Mucosa of descending colon (tissue), 3 donors: Measurements from ENCODE around the gene SOX13. TPM values are rescaled to one million over a fixed set of nuclear protein-coding genes. Genes with fewer than 3 reads are reported as not detected.

Experiments used
- ATAC-seq: fragments of 200-7000 bp; cut with Tn5 transposase; one replicate; pipeline ENCODE4 v1.9.1; 2020; ENCODE audit warnings: mild to moderate bottlenecking, moderate library complexity
- DNase-seq, 3 donors: peaks; one replicate each; pipeline ENCODE4 v3.0.0-alpha.2; 2020
- H3K36me3 ChIP-seq: fragments of 200-600 bp; one replicate; pipeline ENCODE4 v1.8.0; 2021; ENCODE audit warnings: low read depth, mild to moderate bottlenecking
- H3K4me1 ChIP-seq: fragments of 200-600 bp; one replicate; pipeline ENCODE4 v1.8.0; 2021; ENCODE audit warnings: low read depth, mild to moderate bottlenecking
- H3K4me3 ChIP-seq: fragments of 200-600 bp; one replicate; pipeline ENCODE4 v1.8.0; 2021; ENCODE audit warnings: mild to moderate bottlenecking
- H3K9me3 ChIP-seq: fragments of 200-600 bp; one replicate; pipeline ENCODE4 v1.8.0; 2021; ENCODE audit warnings: mild to moderate bottlenecking
- CTCF ChIP-seq: fragments of 200-600 bp; IDR thresholded peaks from one replicate; pipeline ENCODE4 v1.8.0; 2022; ENCODE audit warnings: antibody characterized with exemption, mild to moderate bottlenecking
- intact Hi-C, 2 donors: fragments of 100-400 bp; cut with DNase I in 1 of 2; cut with micrococcal nuclease in 1 of 2; formaldehyde crosslinking; loops; one replicate each; pipeline versions ENCODE4 v1.11.0 to v1.11.1; 2022; cut with DNase I, micrococcal nuclease
- total RNA-seq, 3 donors: library from RNA; stranded (reverse); fragmentation: NEBNext Ultra II Directional in 2 of 3; extraction: Animal tissue kit (Norgen Biotek cat#: 25700) in 2 of 3; gene quantifications; one replicate each; pipeline versions ENCODE4 v1.2.1 to v1.2.4, GENCODE V29; 2021 to 2023
- donor health status: DM: no; HTN: no; CAD: no; lungs with moderate emphysema.
- donor health status: DM: no; HTN: no; CAD: no.
- donor health status: DM: no; HTN: yes; CAD: no.

Gene SOX13
- total RNA-seq, 3 donors from 2014 or later, result 39.8 to 69.2 (median 40.7) TPM

GRCh38 chr1:204065174-204065985 is 7.5 kb upstream of the SOX13 start:
- no peaks in the 10 kb centered on the region for H3K36me3 ChIP-seq
- ATAC-seq (peak; percentile 80), DNase-seq (peak in 2 of 3 donors; percentile 53 to 58)
- H3K4me3 ChIP-seq, result no peak overlapping the region
- intact Hi-C loops, result no loop called here
- no peak for TF ChIP-seq CTCF
- H3K4me1 ChIP-seq, result no peaks in the 10 kb centered on the region
- no peaks in the 10 kb centered on the region for H3K9me3 ChIP-seq

- Histone ChIP-seq H3K4me1 (no peaks in the 10 kb centered on the region), H3K4me3 (no peak overlapping the region), H3K36me3 (no peaks in the 10 kb centered on the region), H3K9me3 (no peaks in the 10 kb centered on the region)
- TF ChIP-seq CTCF, result no peak
- intact Hi-C loops, result no loop called here
- no peak for ATAC-seq
- no peak for DNase-seq
These were observed 7.0 kb upstream of the SOX13 start for GRCh38 chr1:204065986-204066300.

- H3K4me3 ChIP-seq, result no peak overlapping the region
- intact Hi-C loops, result no loop called here
- DNase-seq, result no peak
- H3K9me3 ChIP-seq, result no peaks in the 10 kb centered on the region
- no peak for ATAC-seq
- no peaks in the 10 kb centered on the region for H3K4me1 ChIP-seq
- no peak for TF ChIP-seq CTCF
- H3K36me3 ChIP-seq, result no peaks in the 10 kb centered on the region
These were observed 5.0 kb upstream of the SOX13 start for GRCh38 chr1:204067935-204068334.

GRCh38 chr1:204069887-204070286 is 3.0 kb upstream of the SOX13 start:
- DNase-seq (no peak), ATAC-seq (no peak)
- intact Hi-C loops, result loop anchor here in 1 of 2 donors (10.0 kb wide), 1 partner anchor 55 kb away; no protein-coding TSS in a partner anchor
- H3K4me3 ChIP-seq, result no peak overlapping the region
- TF ChIP-seq CTCF, result no peak
- no peaks in the 10 kb centered on the region for H3K9me3 ChIP-seq
- no peaks in the 10 kb centered on the region for H3K4me1 ChIP-seq
- H3K36me3 ChIP-seq, result no peaks in the 10 kb centered on the region

- Histone ChIP-seq H3K4me1 (peaks cover 8% of the 10 kb centered on the region), H3K9me3 (no peaks in the 10 kb centered on the region), H3K4me3 (no peak overlapping the region), H3K36me3 (no peaks in the 10 kb centered on the region)
- intact Hi-C loops, result loop anchor here in 1 of 2 donors (10.0 kb wide), 1 partner anchor 54 kb away; no protein-coding TSS in a partner anchor
- ATAC-seq, result no peak
- no peak for TF ChIP-seq CTCF
- DNase-seq, result no peak
These were observed 2.0 kb upstream of the SOX13 start for GRCh38 chr1:204070895-204071294.
